ENCODE data around the gene DOCK4. TPM values are rescaled to one million over a fixed set of nuclear protein-coding genes. Genes with fewer than 3 reads are reported as not detected.

Gene DOCK4
- total RNA-seq, 1 experiment from 2014 or later: 4.9 TPM

DNA sequence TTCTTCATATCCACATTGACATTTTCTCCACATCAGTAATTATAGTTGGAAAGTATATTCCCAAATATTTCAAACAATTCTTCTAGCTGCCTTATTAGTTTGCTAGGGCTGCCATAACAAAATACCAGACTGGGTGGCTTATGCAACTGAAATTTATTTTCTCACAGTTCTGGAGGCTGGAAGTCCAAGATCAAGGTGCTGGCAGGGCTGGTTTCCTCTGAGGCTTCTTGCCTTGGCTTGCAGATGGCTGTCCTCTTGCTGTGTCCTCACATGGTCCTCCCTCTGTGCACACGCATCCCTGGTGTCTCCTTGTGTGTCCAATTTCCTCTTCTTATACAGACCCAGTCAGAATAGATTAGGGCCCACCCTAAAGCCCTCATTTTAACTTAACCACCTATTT is 34.5 kb downstream of the DOCK4 start:
- WGBS (ENCODE audit: extremely low coverage, insufficient read length, low lambda C conversion rate): no CpG with 5 or more reads among the region's 1 CpG
- H3K27me3 ChIP-seq (ENCODE audit: insufficient read depth, low read length): no peaks in the 10 kb centered on the region

More for the DNA sequence above, 34.5 kb downstream of the DOCK4 start:
- Histone ChIP-seq H3K23me2 (ENCODE audit: insufficient read length, low read depth, low read length, poor library complexity, severe bottlenecking) (no peaks in the 10 kb centered on the region), H4K20me1 (ENCODE audit: control insufficient read depth, insufficient read depth, insufficient read length) (no peaks in the 10 kb centered on the region), H3K14ac (ENCODE audit: insufficient read depth, low read length) (no peak overlapping the region), H4K8ac (replicated peaks; ENCODE audit: insufficient read length, low read depth, low read length) (no peak overlapping the region), H3K23ac (ENCODE audit: insufficient read length, low read depth, low read length) (no peak overlapping the region), H2BK120ac (ENCODE audit: low read depth, low read length, poor library complexity, severe bottlenecking) (no peak overlapping the region), H3K4ac (ENCODE audit: low read depth, low read length) (no peak overlapping the region), H3K4me1 (ENCODE audit: insufficient read depth, low read length) (no peaks in the 10 kb centered on the region; the same call in 1 of the 2 replicates), H3K79me1 (ENCODE audit: insufficient read depth, low read depth, low read length, poor library complexity, severe bottlenecking) (no peaks in the 10 kb centered on the region), H2BK20ac (ENCODE audit: low read depth, low read length, poor library complexity, severe bottlenecking) (no peak overlapping the region), H2BK15ac (ENCODE audit: low read depth, low read length) (no peak overlapping the region), H2AFZ (ENCODE audit: low read length) (no peak overlapping the region), H3K18ac (ENCODE audit: insufficient read length, low read depth, low read length) (no peak overlapping the region), H4K5ac (ENCODE audit: insufficient read length, low read depth, low read length) (no peak overlapping the region), H2BK5ac (ENCODE audit: insufficient read length, low read length) (no peak overlapping the region), H3K4me2 (ENCODE audit: insufficient read depth, insufficient read length, low read length) (no peak overlapping the region), H3T11ph (ENCODE audit: low read length) (no peak overlapping the region), H3K9ac (ENCODE audit: extremely low read depth, insufficient read length, low read length) (no peak overlapping the region), H2AK5ac (ENCODE audit: insufficient read length, low read length) (no peak overlapping the region), H2BK12ac (ENCODE audit: insufficient read length, low read depth, low read length) (no peak overlapping the region), H3K79me2 (ENCODE audit: insufficient read depth, low read length) (peaks cover 10% of the 10 kb centered on the region; the same call in 1 of the 2 replicates), H3K9me3 (ENCODE audit: control insufficient read depth, low read depth, low read length) (no peaks in the 10 kb centered on the region), H4K91ac (ENCODE audit: insufficient read length, low read depth, low read length) (no peak overlapping the region), H3K27ac (ENCODE audit: insufficient read length, low read depth, low read length) (no peak overlapping the region), H3K56ac (ENCODE audit: insufficient read length, low read depth, low read length) (no peak overlapping the region)
- Mint-ChIP-seq H3K4me3 (no peak overlapping the region), H3K27me3 (ENCODE audit: low read depth) (no peaks in the 10 kb centered on the region), H3K4me1 (peaks cover 3 to 9% of the 10 kb centered on the region in 2 experiments; a peak in 3 of 4 replicates), H3K27ac (peak overlapping the region in 1 of 3 experiments; percentile 29; a peak in 1 of 7 replicates), H3K9me3 (no peaks in the 10 kb centered on the region), H3K36me3 (ENCODE audit: insufficient read depth in 1 of 3, low read depth in 3 of 3) (peaks cover 0 to 3% (median 0%) of the 10 kb centered on the region in 3 experiments; a peak in 1 of 7 replicates)
- TF ChIP-seq, protein P1, sequence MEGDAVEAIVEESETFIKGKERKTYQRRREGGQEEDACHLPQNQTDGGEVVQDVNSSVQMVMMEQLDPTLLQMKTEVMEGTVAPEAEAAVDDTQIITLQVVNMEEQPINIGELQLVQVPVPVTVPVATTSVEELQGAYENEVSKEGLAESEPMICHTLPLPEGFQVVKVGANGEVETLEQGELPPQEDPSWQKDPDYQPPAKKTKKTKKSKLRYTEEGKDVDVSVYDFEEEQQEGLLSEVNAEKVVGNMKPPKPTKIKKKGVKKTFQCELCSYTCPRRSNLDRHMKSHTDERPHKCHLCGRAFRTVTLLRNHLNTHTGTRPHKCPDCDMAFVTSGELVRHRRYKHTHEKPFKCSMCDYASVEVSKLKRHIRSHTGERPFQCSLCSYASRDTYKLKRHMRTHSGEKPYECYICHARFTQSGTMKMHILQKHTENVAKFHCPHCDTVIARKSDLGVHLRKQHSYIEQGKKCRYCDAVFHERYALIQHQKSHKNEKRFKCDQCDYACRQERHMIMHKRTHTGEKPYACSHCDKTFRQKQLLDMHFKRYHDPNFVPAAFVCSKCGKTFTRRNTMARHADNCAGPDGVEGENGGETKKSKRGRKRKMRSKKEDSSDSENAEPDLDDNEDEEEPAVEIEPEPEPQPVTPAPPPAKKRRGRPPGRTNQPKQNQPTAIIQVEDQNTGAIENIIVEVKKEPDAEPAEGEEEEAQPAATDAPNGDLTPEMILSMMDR (conservative IDR thresholded peaks at IDR 0.05): no peak
- DNase-seq: no peak
